Upper lobe of left lung (tissue), 6 donors: Measurements from ENCODE around the gene NINJ2. TPM values are rescaled to one million over a fixed set of nuclear protein-coding genes. Genes with fewer than 3 reads are reported as not detected.

ENCODE experiments used
- ATAC-seq, 2 donors: fragments of 200-7000 bp; cut with Tn5 transposase; one replicate each; pipeline ENCODE4 v1.9.1; 2022; ENCODE audit warnings: mild to moderate bottlenecking in 2 of 2, moderate library complexity in 2 of 2; ENCODE audit not compliant: low FRiP score in 2 of 2
- DNase-seq, 2 donors: peaks; one replicate each; pipeline ENCODE4 v3.0.0-alpha.2; 2019 to 2020
- H3K27ac ChIP-seq, 4 donors: fragments of 200-600 bp; sonication (generic); one replicate each; pipeline ENCODE4 v1.5.1; 2016 to 2019
- H3K27me3 ChIP-seq, 4 donors: fragments of 200-600 bp; sonication (generic); one replicate each; pipeline ENCODE4 v1.5.1; 2017 to 2019
- H3K36me3 ChIP-seq, 4 donors: fragments of 200-600 bp; sonication (generic); one replicate each; pipeline ENCODE4 v1.5.1; 2016 to 2019
- H3K4me1 ChIP-seq, 4 donors: fragments of 200-600 bp; sonication (generic); one replicate each; pipeline ENCODE4 v1.5.1; 2018 to 2019
- H3K4me3 ChIP-seq, 4 donors: fragments of 200-600 bp; sonication (generic); one replicate each; pipeline ENCODE4 v1.5.1; 2017 to 2019; ENCODE audit warnings: mild to moderate bottlenecking in 2 of 4, moderate library complexity in 1 of 4
- H3K9me3 ChIP-seq, 4 donors: fragments of 200-600 bp; sonication (generic); one replicate each; pipeline ENCODE4 v1.5.1; 2018 to 2019
- CTCF ChIP-seq, 6 experiments: fragments of 450-650 bp in 4 of 6; fragments of 200-600 bp in 2 of 6; sonication (generic) in 2 of 6; IDR thresholded peaks; one replicate each; pipeline ENCODE4 v1.5.1; 2016 to 2019; ENCODE audit warnings: antibody characterized with exemption in 6 of 6
- EP300 ChIP-seq, 4 donors: sonication (generic); formaldehyde crosslinking; IDR thresholded peaks; one replicate each; pipeline ENCODE4 v1.5.1; 2017; ENCODE audit warnings: antibody characterized with exemption in 4 of 4, control low read depth in 2 of 4
- POLR2A ChIP-seq, 4 donors: fragments of 450-650 bp; IDR thresholded peaks; one replicate each; pipeline ENCODE4 v1.5.1; 2016 to 2017; ENCODE audit warnings: antibody characterized with exemption in 4 of 4, mild to moderate bottlenecking in 2 of 4
- POLR2AphosphoS5 ChIP-seq, 2 donors: sonication (generic); formaldehyde crosslinking; IDR thresholded peaks; one replicate each; pipeline ENCODE4 v1.5.1; 2017; ENCODE audit warnings: antibody characterized with exemption in 2 of 2
- WGBS, 2 donors: methylation state at CpG; one replicate each; pipeline ENCODE4 v1.1.5; 2017 to 2018; 5-methylcytosine and 5-hydroxymethylcytosine counted together
- total RNA-seq, 6 donors: library from RNA; depleted of rRNA in 4 of 6; stranded (reverse); fragments of >200 nt in 4 of 6; gene quantifications; one replicate each; pipeline versions ENCODE4 v1.1.0 to v1.2.1, GENCODE V29; 2016 to 2021
- donor health status: DM: no; HTN: no; CAD: no; lungs with moderate emphysema.
- donor health status: DM: no; HTN: yes; CAD: no; lungs with severe emphysema.

Gene NINJ2
- total RNA-seq, 6 donors from 2014 or later = 15.6 to 73.3 (median 36.2) TPM

GRCh38 chr12:549476-550082, 113.7 kb downstream of the NINJ2 start:
- Histone ChIP-seq H3K9me3 (no peaks in the 10 kb centered on the region), H3K27ac (no peak overlapping the region), H3K4me3 (no peak overlapping the region), H3K36me3 (peaks cover 0 to 2% (median 0%) of the 10 kb centered on the region in 4 donors), H3K27me3 (no peaks in the 10 kb centered on the region), H3K4me1 (peaks cover 3 to 24% (median 6%) of the 10 kb centered on the region in 4 donors)
- TF ChIP-seq POLR2AphosphoS5 (IDR thresholded peaks at IDR 0.05) = no peak
- TF ChIP-seq CTCF (IDR thresholded peaks at IDR 0.05) = no peak
- TF ChIP-seq EP300 (IDR thresholded peaks at IDR 0.05) = no peak
- no peak for TF ChIP-seq POLR2A (IDR thresholded peaks at IDR 0.05)
- WGBS, 2 donors = 87 to 94% methylated on average over 19 to 29 of the region's 29 CpGs
- no peak for DNase-seq
- ATAC-seq = no peak

- no peak for TF ChIP-seq EP300 (IDR thresholded peaks at IDR 0.05)
- no peak for TF ChIP-seq CTCF (IDR thresholded peaks at IDR 0.05)
- TF ChIP-seq POLR2AphosphoS5 (IDR thresholded peaks at IDR 0.05) = no peak
- TF ChIP-seq POLR2A (IDR thresholded peaks at IDR 0.05) = no peak
- Histone ChIP-seq H3K27me3 (no peaks in the 10 kb centered on the region), H3K27ac (no peak overlapping the region), H3K9me3 (no peaks in the 10 kb centered on the region), H3K4me1 (peaks cover 3 to 13% (median 6%) of the 10 kb centered on the region in 4 donors), H3K36me3 (peaks cover 0 to 2% (median 0%) of the 10 kb centered on the region in 4 donors), H3K4me3 (no peak overlapping the region)
- 61 to 72% methylated on average over 13 of the region's 13 CpGs for WGBS, 2 donors
- no peak for ATAC-seq
- no peak for DNase-seq
Measured at GRCh38 chr12:547883-548470, 115.3 kb downstream of the NINJ2 start.

GRCh38 chr12:546920-547845, 116.1 kb downstream of the NINJ2 start:
- DNase-seq (peak; percentile 64 to 95), ATAC-seq (peak; percentile 89 to 92)
- H3K4me1 ChIP-seq = peaks cover 3 to 13% (median 6%) of the 10 kb centered on the region in 4 donors
- peaks cover 0 to 2% (median 0%) of the 10 kb centered on the region in 4 donors for H3K36me3 ChIP-seq
- no peak overlapping the region for H3K4me3 ChIP-seq
- no peaks in the 10 kb centered on the region for H3K9me3 ChIP-seq
- H3K27ac ChIP-seq = peak overlapping the region in 1 of 4 donors; percentile 58
- 31 to 58% methylated on average over 24 to 44 of the region's 44 CpGs for WGBS, 2 donors
- H3K27me3 ChIP-seq = no peaks in the 10 kb centered on the region
- TF ChIP-seq POLR2A (IDR thresholded peaks at IDR 0.05) (no peak), CTCF (IDR thresholded peaks at IDR 0.05) (peak; percentile 95 to 99 (median 98))

GRCh38 chr12:546265-546919, 116.9 kb downstream of the NINJ2 start:
- peak in 1 of 2 donors; percentile 17 for ATAC-seq
- no peak for TF ChIP-seq CTCF (IDR thresholded peaks at IDR 0.05)
- TF ChIP-seq POLR2AphosphoS5 (IDR thresholded peaks at IDR 0.05) = no peak
- TF ChIP-seq EP300 (IDR thresholded peaks at IDR 0.05) = no peak
- TF ChIP-seq POLR2A (IDR thresholded peaks at IDR 0.05) = no peak
- H3K4me3 ChIP-seq = no peak overlapping the region

More at GRCh38 chr12:546265-546919, 116.9 kb downstream of the NINJ2 start:
- H3K36me3 ChIP-seq = peaks cover 0 to 2% (median 0%) of the 10 kb centered on the region in 4 donors
- peaks cover 3 to 13% (median 6%) of the 10 kb centered on the region in 4 donors for H3K4me1 ChIP-seq
- H3K27ac ChIP-seq = peak overlapping the region in 1 of 4 donors; percentile 58
- 70 to 76% methylated on average over 41 of the region's 41 CpGs for WGBS, 2 donors
- H3K27me3 ChIP-seq = no peaks in the 10 kb centered on the region
- DNase-seq = peak in 1 of 2 donors; percentile 48
- no peaks in the 10 kb centered on the region for H3K9me3 ChIP-seq
